GM13977 (cell line): ENCODE data around the gene CPS1.

ENCODE experiments used
- DNase-seq: peaks from one replicate; pipeline ENCODE4 v3.0.0; 2012; ENCODE audit warnings: low spot score
- CTCF ChIP-seq: IDR thresholded peaks from 2 replicates; pipeline ENCODE4 v1.5.1; 2012; ENCODE audit warnings: mild to moderate bottlenecking, control low read depth; ENCODE audit not compliant: insufficient read depth; ENCODE audit errors: extremely low read depth, missing control alignments
- in situ Hi-C: fragments of 300-500 bp; cut with MboI; formaldehyde crosslinking; loops from one replicate; pipeline ENCODE4 v1.12.0; 2022; ENCODE audit warnings: low sequenced_read_pairs, low pct_unique_long_range_greater_than_20kb, mixed read lengths, inconsistent platforms; ENCODE audit not compliant: unreplicated experiment

The CPS1 gene

GRCh38 chr2:210626849-210627248 is 70.5 kb downstream of the CPS1 start:
- in situ Hi-C loops, result no loop called here
- DNase-seq, result no peak
- TF ChIP-seq CTCF, result no peak

GRCh38 chr2:210630873-210631560 is 74.6 kb downstream of the CPS1 start:
- no peak for TF ChIP-seq CTCF
- in situ Hi-C loops, result no loop called here
- no peak for DNase-seq

- no peak for DNase-seq
- in situ Hi-C loops, result no loop called here
- no peak for TF ChIP-seq CTCF
Observed at GRCh38 chr2:210633699-210634098, 77.3 kb downstream of the CPS1 start.

- no peak for DNase-seq
- in situ Hi-C loops, result no loop called here
- TF ChIP-seq CTCF, result no peak
Observed at GRCh38 chr2:210635257-210635656, 78.9 kb downstream of the CPS1 start.

GRCh38 chr2:210642333-210642732 is 85.9 kb downstream of the CPS1 start:
- in situ Hi-C loops, result no loop called here

GRCh38 chr2:210647151-210647550 is 90.8 kb downstream of the CPS1 start:
- in situ Hi-C loops, result no loop called here
- no peak for TF ChIP-seq CTCF
- DNase-seq, result no peak

More at GRCh38 chr2:210642333-210642732, 85.9 kb downstream of the CPS1 start:
- no peak for TF ChIP-seq CTCF
- no peak for DNase-seq
